Glutamatergic neuron (in vitro differentiated cells): ENCODE measurements around the gene SPSB3. TPM values are rescaled to one million over a fixed set of nuclear protein-coding genes. Genes with fewer than 3 reads are reported as not detected.

Experiments
- DNase-seq: peaks from one replicate; pipeline ENCODE4 v3.0.0; 2022
- H3K27ac Mint-ChIP-seq: one replicate; pipeline ENCODE4 v1.8.0; 2020; ENCODE audit warnings: mild to moderate bottlenecking, mixed read lengths, inconsistent platforms; ENCODE audit not compliant: unreplicated experiment
- H3K27me3 Mint-ChIP-seq: one replicate; pipeline ENCODE4 v1.8.0; 2020; ENCODE audit warnings: mild to moderate bottlenecking, moderate library complexity, mixed read lengths, inconsistent platforms; ENCODE audit not compliant: unreplicated experiment
- H3K36me3 Mint-ChIP-seq: one replicate; pipeline ENCODE4 v1.8.0; 2020; ENCODE audit warnings: mild to moderate bottlenecking, mixed read lengths, inconsistent platforms; ENCODE audit not compliant: unreplicated experiment
- H3K4me1 Mint-ChIP-seq: one replicate; pipeline ENCODE4 v1.8.0; 2020; ENCODE audit warnings: mild to moderate bottlenecking, low read depth, mixed read lengths, inconsistent platforms; ENCODE audit not compliant: unreplicated experiment
- H3K4me3 Mint-ChIP-seq: one replicate; pipeline ENCODE4 v1.8.0; 2020; ENCODE audit warnings: mild to moderate bottlenecking, mixed read lengths, inconsistent platforms; ENCODE audit not compliant: unreplicated experiment
- H3K9me3 Mint-ChIP-seq: one replicate; pipeline ENCODE4 v1.8.0; 2020; ENCODE audit warnings: mild to moderate bottlenecking, moderate library complexity, mixed read lengths, inconsistent platforms; ENCODE audit not compliant: unreplicated experiment
- CTCF ChIP-seq: fragments of 200-600 bp; sonication (generic); IDR thresholded peaks from one replicate; pipeline ENCODE4 v1.5.0; 2021; ENCODE audit not compliant: partially characterized antibody, unreplicated experiment
- total RNA-seq: library from RNA; stranded (reverse); fragmentation: NEBNext Ultra II Directional; extraction: Animal tissue kit (Norgen Biotek cat#: 25700); gene quantifications from one replicate; pipeline ENCODE4 v1.2.1, GENCODE V29; 2021; ENCODE audit not compliant: unreplicated experiment

Gene SPSB3
- total RNA-seq, 1 donor from 2014 or later: 80.4 TPM

- H3K27ac Mint-ChIP-seq: no peak overlapping the region
- TF ChIP-seq CTCF: no peak
- no peak overlapping the region for H3K4me3 Mint-ChIP-seq
- H3K9me3 Mint-ChIP-seq: peaks cover 9% of the 10 kb centered on the region
- DNase-seq: no peak
- H3K4me1 Mint-ChIP-seq: peaks cover 11% of the 10 kb centered on the region
- peaks cover 2% of the 10 kb centered on the region for H3K27me3 Mint-ChIP-seq
- no peaks in the 10 kb centered on the region for H3K36me3 Mint-ChIP-seq
These were observed 40.4 kb upstream of the SPSB3 start for GRCh38 chr16:1822801-1823200.

- peaks cover 7% of the 10 kb centered on the region for H3K4me1 Mint-ChIP-seq
- H3K27me3 Mint-ChIP-seq: peaks cover 3% of the 10 kb centered on the region
- no peak for DNase-seq
- peaks cover 3% of the 10 kb centered on the region for H3K9me3 Mint-ChIP-seq
- H3K36me3 Mint-ChIP-seq: no peaks in the 10 kb centered on the region
- no peak overlapping the region for H3K4me3 Mint-ChIP-seq
- TF ChIP-seq CTCF: no peak
- no peak overlapping the region for H3K27ac Mint-ChIP-seq
These were observed 39.7 kb upstream of the SPSB3 start for GRCh38 chr16:1821861-1822611.

- DNase-seq: no peak
- peaks cover 3% of the 10 kb centered on the region for H3K27me3 Mint-ChIP-seq
- peaks cover 2% of the 10 kb centered on the region for H3K9me3 Mint-ChIP-seq
- H3K27ac Mint-ChIP-seq: no peak overlapping the region
- no peak overlapping the region for H3K4me3 Mint-ChIP-seq
- H3K36me3 Mint-ChIP-seq: no peaks in the 10 kb centered on the region
- TF ChIP-seq CTCF: no peak
- peaks cover 7% of the 10 kb centered on the region for H3K4me1 Mint-ChIP-seq
These were observed 38.5 kb upstream of the SPSB3 start for GRCh38 chr16:1820946-1821290.

- peaks cover 3% of the 10 kb centered on the region for H3K27me3 Mint-ChIP-seq
- H3K4me3 Mint-ChIP-seq: no peak overlapping the region
- TF ChIP-seq CTCF: no peak
- H3K4me1 Mint-ChIP-seq: peaks cover 7% of the 10 kb centered on the region
- no peaks in the 10 kb centered on the region for H3K36me3 Mint-ChIP-seq
- H3K9me3 Mint-ChIP-seq: peaks cover 1% of the 10 kb centered on the region
- H3K27ac Mint-ChIP-seq: peak overlapping the region; percentile 22
- no peak for DNase-seq
These were observed 38.0 kb upstream of the SPSB3 start for GRCh38 chr16:1820096-1820945.

- no peak for DNase-seq
- Mint-ChIP-seq H3K4me1 (peaks cover 7% of the 10 kb centered on the region), H3K27ac (peak overlapping the region; percentile 52), H3K9me3 (peaks cover 3% of the 10 kb centered on the region), H3K27me3 (peaks cover 3% of the 10 kb centered on the region), H3K4me3 (peak overlapping the region; percentile 42), H3K36me3 (no peaks in the 10 kb centered on the region)
- TF ChIP-seq CTCF: no peak
These were observed 37.2 kb upstream of the SPSB3 start for GRCh38 chr16:1819611-1820010.
